PC-9 (cell line): Measurements from ENCODE around the gene AIG1.

ENCODE experiments used
- CTCF ChIP-seq: fragments of 200-600 bp; sonication (generic); conservative IDR thresholded peaks from 2 replicates; pipeline ENCODE4 v1.6.1; 2017; ENCODE audit warnings: mixed run types, antibody characterized with exemption, mild to moderate bottlenecking, moderate library complexity
- EZH2 ChIP-seq: fragments of 200-600 bp; sonication (generic); IDR thresholded peaks from 2 replicates; pipeline ENCODE4 v1.8.0; 2017; ENCODE audit warnings: antibody characterized with exemption, low read depth

GRCh38 chr6:143195349-143195845, 134.7 kb downstream of the AIG1 start:
- TF ChIP-seq CTCF = no peak
- no peak for TF ChIP-seq EZH2
